H1 (cell line): ENCODE data around the gene BCL2L1.

ENCODE experiments used
- EZH2 ChIP-seq: fragments of 200-600 bp; sonication (generic); IDR thresholded peaks from 2 replicates; pipeline ENCODE4 v1.7.1; 2012; ENCODE audit warnings: low read depth, mild to moderate bottlenecking, moderate library complexity, low read length, inconsistent platforms; ENCODE audit not compliant: severe bottlenecking
- SIN3A ChIP-seq, 2 experiments: IDR thresholded peaks in 1 of 2; conservative IDR thresholded peaks in 1 of 2; 2 replicates each; pipeline ENCODE4 v1.6.1; 2011 to 2012; ENCODE audit warnings: low read length in 2 of 2, improper control_type of control experiment in 1 of 2, low read depth in 1 of 2, mild to moderate bottlenecking in 1 of 2
- TF ChIP-seq, protein P1 (sequence below), 3 experiments: IDR thresholded peaks; 1 replicate in 2 of 3; 2 replicates in 1 of 3; pipeline versions ENCODE4 v1.5.1 to v1.6.1; 2011; ENCODE audit warnings: low read length in 3 of 3, mild to moderate bottlenecking in 3 of 3, inconsistent platforms in 2 of 3, low read depth in 1 of 3, moderate library complexity in 1 of 3; ENCODE audit not compliant: insufficient read depth in 1 of 3; ENCODE audit errors: control extremely low read depth in 1 of 3

DNA sequence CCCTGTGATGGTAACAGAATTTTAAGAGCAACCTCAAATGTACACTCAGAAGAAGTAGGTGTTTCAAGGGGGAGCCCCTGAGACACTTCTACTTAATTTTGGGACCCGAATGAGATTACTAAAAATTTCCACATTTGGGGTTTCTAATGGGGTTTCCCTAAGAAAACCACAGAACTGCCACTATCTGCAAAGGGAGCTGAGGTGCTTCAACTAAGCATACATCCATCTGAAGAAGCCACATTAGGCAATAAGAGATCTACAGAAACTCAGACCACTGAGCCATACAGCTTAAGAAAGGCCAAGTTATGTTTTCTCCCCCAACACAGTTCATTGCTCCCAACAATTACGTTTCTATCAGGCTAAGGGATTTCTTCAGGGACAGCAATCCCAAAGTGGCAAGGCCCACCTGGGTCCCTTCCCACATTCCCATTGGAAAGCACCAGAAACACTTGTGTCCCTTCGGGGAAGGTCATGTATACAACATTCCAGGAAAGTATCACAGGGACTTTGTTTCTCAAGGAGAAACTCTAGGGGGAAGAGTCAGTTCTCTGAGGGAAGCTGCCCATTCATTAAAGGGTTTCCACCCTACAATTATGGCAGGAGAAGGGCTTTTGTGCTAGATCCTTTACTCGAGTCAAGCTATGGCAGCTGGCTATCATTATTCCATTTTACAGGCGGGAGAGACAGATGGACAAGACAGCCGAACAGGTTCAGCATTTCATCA, 5.0 kb downstream of the BCL2L1 start:
- TF ChIP-seq, protein P1, sequence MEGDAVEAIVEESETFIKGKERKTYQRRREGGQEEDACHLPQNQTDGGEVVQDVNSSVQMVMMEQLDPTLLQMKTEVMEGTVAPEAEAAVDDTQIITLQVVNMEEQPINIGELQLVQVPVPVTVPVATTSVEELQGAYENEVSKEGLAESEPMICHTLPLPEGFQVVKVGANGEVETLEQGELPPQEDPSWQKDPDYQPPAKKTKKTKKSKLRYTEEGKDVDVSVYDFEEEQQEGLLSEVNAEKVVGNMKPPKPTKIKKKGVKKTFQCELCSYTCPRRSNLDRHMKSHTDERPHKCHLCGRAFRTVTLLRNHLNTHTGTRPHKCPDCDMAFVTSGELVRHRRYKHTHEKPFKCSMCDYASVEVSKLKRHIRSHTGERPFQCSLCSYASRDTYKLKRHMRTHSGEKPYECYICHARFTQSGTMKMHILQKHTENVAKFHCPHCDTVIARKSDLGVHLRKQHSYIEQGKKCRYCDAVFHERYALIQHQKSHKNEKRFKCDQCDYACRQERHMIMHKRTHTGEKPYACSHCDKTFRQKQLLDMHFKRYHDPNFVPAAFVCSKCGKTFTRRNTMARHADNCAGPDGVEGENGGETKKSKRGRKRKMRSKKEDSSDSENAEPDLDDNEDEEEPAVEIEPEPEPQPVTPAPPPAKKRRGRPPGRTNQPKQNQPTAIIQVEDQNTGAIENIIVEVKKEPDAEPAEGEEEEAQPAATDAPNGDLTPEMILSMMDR (IDR thresholded peaks at IDR 0.05; ENCODE audit: control extremely low read depth in 1 of 3, insufficient read depth in 1 of 3, low read depth in 1 of 3, low read length in 3 of 3) = no peak
- no peak for TF ChIP-seq SIN3A (conservative IDR thresholded peaks at IDR 0.05 in 1 of 2, IDR thresholded peaks at IDR 0.05 in 1 of 2; ENCODE audit: low read depth in 1 of 2, low read length in 2 of 2)
- TF ChIP-seq EZH2 = no peak
